HG03097 (cell line): Measurements from ENCODE around the gene AHNAK.
"Not testable (repeated sequence)": the region's sequence is repeated elsewhere in the genome, so short reads cannot be mapped to it uniquely, and the experiment has no call there.

Experiments used
- ATAC-seq: cut with Tn5 transposase; IDR thresholded peaks from one replicate; pipeline ENCODE4 v1.9.1; 2021; ENCODE audit not compliant: unreplicated experiment, low FRiP score

The AHNAK gene

GRCh38 chr11:62393061-62393611, 153.5 kb downstream of the AHNAK start:
- no peak for ATAC-seq

DNA sequence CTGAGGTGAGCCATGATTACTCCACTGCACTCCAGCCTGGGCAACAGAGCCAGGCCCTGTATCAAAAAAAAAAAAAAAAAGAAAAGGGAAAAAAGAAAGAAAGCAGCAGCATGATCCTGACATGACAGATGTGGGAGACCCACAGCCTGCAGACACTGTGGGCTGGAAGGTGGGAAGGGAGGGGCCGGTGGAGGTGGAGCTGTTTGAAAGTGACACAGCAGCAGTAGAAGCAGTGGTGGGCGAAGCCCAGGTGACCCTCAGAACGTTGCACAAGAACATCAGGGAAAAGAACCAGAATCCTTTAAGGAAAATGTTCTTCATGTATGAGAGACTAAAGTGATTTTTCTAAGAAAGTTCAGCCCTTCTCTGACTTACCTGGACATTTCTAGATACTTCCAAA, 154.1 kb downstream of the AHNAK start:
- ATAC-seq: no peak

- no peak for ATAC-seq
Measured at GRCh38 chr11:62391642-62392425, 154.8 kb downstream of the AHNAK start.

DNA sequence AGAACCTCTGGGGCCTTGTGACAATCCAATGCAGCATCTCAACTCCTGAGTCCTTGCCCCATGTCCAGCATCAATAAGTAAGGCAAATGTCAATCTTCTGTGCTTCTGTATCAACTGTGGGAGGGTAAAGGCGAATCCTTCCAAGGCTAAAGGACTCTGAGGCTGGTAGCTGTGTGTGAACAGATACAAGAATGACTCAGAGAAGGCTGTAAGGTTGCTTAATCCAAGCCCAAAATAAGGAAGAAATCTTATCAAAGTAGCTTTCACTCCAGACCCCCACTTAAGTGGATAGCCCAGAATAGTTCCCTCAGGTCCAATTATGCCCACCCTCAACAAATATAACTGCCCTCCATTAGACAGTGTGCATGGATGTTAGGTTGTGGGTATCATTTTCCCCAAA, 155.9 kb downstream of the AHNAK start:
- ATAC-seq: no peak

DNA sequence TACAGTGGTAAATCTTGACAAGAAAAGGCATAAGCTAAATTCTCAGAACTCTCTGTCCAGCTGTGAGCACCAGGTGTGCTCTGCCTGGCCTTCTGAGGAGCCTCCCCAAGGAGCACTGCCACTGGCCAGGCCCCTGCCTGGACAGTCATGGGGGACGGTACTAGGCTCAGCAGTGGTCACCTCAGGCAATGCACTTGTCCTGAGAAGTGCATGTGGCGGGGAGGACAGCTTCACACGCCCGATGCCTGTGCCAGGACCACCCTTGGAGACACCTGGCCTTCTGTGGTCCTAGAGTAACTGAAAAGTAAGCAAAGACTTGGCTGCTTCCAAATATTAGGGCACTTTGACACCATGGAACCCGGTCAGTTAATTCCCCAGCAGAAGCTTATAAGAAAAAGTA, 156.4 kb downstream of the AHNAK start:
- ATAC-seq: no peak

- ATAC-seq: no peak
Measured at GRCh38 chr11:62388999-62389398, 157.6 kb downstream of the AHNAK start.

DNA sequence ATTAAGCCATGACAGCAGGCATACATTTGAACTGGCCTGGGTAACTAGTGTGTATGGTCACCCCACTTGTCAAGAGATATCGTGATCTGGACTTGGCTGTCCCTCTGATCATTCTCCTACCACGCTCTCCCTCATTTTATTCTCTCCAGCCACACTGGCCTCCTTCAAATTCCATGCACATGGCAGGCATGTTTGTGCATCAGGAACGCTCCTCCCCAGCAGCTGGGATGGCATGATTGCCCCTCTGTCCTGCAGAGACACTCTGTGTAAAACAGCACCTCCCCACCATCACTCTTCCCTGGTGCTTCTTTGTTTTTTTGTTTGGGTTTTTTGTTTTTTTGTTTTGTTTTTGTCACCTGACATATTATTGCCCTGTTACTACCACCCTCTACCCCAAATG, 159.2 kb downstream of the AHNAK start:
- no peak for ATAC-seq

GRCh38 chr11:62386083-62386482, 160.5 kb downstream of the AHNAK start:
- ATAC-seq: not testable (repeated sequence)

DNA sequence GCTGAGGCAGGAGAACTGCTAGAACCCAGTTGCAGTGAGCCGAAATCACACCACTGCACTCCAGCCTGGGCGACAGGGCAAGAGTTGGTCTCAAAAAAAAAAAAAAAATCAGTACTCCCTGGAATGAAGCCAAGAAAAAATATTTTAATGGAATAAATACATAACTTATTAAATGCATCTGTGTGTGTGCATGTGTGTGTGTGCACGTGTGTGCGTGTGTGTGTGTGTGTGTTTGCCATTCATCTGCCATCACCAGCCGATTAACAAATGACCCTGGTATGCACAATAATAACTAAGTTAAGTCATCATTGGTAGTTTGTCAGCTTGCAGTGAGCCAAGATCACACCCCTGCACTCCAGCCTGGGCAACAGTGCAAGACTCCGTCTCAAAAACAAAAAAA, 162.8 kb downstream of the AHNAK start:
- no peak for ATAC-seq
